GM21526 (cell line): ENCODE measurements around the gene KRTAP4-2.
"Not testable (repeated sequence)": the region's sequence is repeated elsewhere in the genome, so short reads cannot be mapped to it uniquely, and the experiment has no call there.

ENCODE experiments used
- ATAC-seq: cut with Tn5 transposase; IDR thresholded peaks from one replicate; pipeline ENCODE4 v1.9.1; 2021; ENCODE audit warnings: moderate library complexity; ENCODE audit not compliant: unreplicated experiment, low FRiP score

KRTAP4-2 gene

GRCh38 chr17:41167561-41167960 lies 10.5 kb downstream of the KRTAP4-2 start:
- ATAC-seq: no peak

DNA sequence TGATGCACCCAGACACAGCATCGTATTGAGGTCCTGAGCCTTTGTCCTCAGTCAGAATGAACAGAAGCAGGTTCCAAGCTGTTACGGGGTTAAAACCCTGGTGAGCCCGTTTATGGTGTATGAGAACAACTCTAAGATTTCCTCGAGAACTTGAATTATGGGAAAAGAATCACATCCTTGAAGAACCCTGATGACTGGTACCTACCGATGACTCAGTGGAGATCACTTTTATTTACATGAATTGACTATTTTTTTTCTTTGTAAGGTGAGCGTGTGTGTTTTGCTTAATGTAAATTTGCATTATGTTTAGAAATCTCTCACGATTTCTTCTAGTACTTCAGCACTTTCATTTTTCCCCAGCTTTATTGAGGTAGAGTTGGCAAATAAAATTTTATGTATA lies 14.2 kb downstream of the KRTAP4-2 start:
- ATAC-seq: no peak

DNA sequence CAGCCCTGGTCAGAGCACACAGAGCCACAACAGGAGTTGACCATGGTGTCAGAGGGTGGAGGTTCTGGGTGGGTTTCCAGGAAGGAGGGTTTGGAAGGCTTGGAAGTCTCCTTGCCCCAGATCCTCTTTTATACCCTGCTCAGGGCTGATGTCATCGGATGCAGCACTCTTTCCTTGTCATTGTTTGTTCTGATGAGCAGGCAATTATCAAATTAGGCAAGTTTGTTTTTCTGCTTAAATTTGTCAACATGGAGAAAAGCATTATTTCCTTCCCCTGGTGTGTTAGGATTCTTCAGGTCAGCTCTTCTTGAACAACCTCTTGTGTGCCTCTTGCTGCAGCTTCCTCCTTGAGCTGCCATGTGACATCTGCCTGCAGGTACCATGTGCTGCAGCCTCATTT lies 17.4 kb downstream of the KRTAP4-2 start, which contains the start of gene KRTAP4-4:
Gene KRTAP4-4 (minus strand): TSS at position 101 of the 400 bp plus-strand sequence. CDS start 57 bp downstream, at position 44.
- no peak for ATAC-seq

GRCh38 chr17:41160190-41160589 lies 17.8 kb downstream of the KRTAP4-2 start:
- not testable (repeated sequence) for ATAC-seq

DNA sequence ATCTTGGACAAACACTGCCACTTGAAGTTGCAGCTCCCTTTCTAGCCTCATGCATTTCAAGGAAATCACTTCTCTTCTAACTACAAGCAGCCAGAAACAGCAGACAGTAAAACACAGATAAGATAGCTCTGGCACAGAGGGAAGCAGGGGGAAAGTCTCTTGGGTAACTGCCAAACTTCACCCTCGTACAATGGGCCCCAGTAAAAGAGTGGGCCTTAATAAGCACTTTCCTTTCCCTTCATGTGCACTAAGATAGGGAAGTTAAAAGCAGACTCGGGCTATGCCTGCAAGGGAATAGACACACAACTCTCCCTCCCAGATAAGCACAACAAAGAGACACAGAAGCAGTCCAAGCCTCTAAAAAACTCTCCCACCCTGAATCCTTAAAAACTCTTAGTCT lies 24.2 kb downstream of the KRTAP4-2 start:
- no peak for ATAC-seq

DNA sequence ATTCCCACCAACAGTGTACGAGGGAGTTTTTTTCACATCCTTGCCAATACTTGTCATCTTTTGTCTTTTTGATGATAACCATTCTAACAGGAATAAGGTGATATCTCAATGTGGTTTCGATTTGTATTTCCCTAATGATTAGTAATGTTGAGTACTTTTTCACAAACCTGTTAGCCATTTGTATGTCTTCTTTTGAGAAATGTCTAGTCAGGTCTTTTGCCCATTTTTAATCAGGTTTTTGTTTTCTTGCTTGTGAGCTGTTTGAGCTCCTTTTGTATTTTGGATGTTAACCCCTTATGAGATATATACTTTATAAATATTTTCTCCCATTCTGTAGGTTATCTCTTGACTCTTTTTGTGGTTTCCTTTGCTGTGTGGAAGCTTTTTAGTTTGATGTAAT lies 26.5 kb downstream of the KRTAP4-2 start:
- no peak for ATAC-seq

DNA sequence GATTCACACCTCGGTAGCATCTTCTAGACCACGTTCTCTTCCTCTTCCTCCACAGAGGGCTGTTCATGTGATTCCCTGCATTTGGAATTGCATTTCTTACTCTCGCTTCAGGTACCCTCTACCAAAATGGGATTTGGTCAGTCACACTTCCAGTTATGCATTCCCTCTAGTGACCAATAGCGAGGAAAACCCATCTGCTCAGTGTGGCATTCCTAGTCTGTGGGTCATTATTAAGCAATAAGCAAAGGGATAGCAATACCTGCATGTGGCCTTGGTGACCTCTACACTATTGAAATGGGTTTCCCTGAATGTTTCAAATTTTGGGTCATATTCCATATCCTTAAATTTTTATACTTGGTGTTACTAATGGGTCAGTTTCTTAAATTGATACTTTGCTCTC lies 28.0 kb downstream of the KRTAP4-2 start:
- no peak for ATAC-seq

DNA sequence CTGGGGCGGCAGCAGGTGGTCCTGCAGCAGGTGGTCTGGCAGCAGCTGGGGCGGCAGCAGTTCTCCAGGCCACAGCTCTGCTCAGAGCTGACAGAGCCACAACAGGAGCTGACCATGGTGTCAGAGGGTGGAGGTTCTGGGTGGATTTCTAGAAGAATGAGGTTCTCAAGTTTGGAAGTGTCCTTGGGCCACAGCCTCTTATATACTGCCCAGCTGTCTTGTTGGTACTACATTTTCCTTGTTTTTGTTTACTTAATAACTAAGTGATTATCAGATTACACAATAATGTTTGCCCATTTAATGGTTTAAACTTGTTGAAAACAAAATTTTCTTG lies 28.4 kb downstream of the KRTAP4-2 start, which contains the start of gene KRTAP4-5:
Gene KRTAP4-5 (minus strand): TSS at position 174 of the 334 bp plus-strand sequence. CDS start 58 bp downstream, at position 116.
- no peak for ATAC-seq

GRCh38 chr17:41148971-41149651 lies 28.9 kb downstream of the KRTAP4-2 start:
- ATAC-seq: not testable (repeated sequence)

DNA sequence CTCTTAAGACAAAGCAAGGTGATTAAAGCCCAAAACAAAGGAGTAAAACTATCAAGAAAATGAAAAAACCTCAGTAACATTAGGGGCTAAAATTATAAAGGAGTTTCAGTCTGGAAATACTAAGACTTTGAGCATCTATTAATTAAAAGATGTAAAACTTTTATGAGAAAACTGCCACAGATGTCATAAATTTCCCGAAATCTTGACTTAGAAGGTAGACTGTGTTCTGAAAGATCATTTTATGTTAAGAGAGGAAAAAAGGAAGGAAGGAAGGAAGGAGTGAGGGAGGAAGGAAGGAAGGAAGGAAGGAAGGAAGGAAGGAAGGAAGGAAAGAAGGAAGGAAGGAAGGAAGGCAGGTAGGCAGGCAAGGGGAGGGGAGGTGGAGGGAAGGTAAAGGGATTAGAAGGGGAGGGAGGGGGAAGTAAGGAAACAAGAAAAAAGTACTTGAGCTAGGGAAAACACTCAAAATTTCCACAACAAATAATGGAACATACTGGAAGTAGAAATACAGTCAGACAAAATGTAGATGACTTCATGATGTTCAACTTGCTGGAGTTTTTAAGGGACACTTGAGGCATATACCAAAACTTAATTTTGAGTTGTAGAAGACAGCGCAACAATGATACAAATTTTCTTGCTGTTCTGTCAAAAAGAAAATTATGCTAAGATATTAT lies 30.4 kb downstream of the KRTAP4-2 start:
- ATAC-seq: no peak

- no peak for ATAC-seq
Measured at GRCh38 chr17:41145261-41145660, 32.8 kb downstream of the KRTAP4-2 start.

DNA sequence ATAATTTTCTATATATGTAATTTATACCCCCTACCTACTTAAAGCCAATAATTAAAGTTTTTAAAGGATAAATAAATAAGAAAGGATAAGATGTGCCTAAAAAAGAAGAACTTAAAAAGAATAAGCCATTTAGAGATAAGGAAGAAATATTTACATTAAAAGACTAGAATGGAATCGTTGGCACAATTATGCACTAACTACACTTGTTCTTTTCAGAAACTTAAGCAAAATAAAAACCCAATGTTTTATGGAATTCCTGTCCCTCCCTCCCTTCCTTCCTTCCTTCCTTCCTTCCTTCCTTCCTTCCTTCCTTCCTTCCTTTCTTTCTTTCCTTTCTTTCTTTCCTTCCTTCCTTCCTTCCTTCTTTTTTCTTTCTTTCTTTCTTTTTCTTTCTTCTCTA lies 33.2 kb downstream of the KRTAP4-2 start:
- ATAC-seq: no peak

GRCh38 chr17:41141361-41141760 lies 36.7 kb downstream of the KRTAP4-2 start:
- ATAC-seq: no peak

DNA sequence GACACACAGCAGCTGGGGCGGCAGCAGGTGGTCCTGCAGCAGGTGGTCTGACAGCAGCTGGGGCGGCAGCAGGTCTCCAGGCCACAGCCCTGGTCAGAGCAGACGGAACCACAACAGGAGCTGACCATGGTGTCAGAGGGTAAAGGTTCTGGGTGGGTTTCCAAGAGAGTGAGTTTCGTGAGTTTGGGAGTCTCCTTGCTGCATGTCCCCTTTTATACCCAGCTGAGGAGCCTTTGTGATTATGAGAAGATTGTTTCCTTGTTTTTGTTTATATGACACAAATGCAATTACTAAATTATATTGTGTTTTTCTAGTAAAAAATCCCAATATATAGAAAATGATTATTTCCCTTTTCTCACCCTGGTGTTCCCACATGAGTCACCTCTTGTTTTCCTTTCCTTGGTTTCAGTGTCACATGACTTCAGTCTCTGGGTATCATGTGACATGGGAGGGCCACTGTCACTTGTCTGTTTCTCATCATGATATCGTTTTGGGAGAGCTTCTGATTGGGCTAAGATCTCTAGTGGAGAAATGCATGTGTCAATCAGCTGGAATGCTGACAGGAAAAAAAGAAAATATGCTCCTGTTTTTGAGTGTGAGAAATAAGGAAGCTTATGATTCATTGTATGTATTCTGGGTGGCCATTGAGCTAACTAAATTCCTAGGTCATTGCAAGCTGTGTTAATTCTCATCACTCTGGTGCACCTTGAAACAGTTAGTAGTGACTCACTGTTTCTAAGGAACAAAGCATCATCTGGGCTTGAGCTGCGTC lies 37.5 kb downstream of the KRTAP4-2 start, which contains the start of gene KRTAP4-6:
Gene KRTAP4-6 (minus strand): TSS at position 185 of the 772 bp plus-strand sequence. CDS start 57 bp downstream, at position 128.
- ATAC-seq: no peak

- ATAC-seq: not testable (repeated sequence)
Measured at GRCh38 chr17:41139865-41140264, 38.2 kb downstream of the KRTAP4-2 start.

DNA sequence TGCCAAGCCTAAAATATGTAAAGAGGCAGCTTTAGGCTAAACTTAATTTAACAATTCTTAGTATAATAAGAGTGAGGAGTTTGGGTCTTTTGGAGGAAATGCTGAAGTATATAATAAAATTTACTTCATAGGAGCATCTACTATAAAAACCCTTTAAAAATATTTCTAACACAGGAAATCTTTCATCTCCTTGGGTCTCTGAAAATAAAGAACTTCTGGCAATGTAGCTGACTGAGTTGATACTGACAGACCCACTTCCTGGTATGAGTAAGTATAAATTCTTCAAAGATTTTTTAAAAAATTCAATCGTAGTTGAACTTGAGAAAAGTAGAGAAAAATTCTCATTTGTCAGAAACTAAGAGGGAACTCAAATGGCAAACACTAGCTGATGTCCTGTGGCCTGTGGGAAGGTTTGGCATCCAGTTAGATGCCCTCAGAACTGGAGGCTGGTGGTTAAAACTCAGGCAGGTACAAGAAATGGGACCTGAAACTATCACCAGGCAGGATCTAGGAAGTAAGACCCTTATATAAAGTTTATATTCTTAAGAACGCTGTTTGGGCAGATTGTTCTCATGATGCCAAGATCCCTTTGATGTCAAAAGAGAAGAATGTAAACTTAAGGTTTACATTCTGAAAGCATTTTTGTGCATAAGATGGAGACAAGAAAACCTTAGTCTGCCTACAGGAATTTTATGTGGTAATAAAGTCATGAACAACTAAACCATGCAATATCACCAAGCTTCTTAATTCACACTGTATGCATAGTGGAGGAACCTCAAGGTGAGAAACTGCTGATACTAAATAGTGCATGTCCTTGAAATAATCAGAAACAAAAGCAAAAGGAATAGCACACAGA lies 43.9 kb downstream of the KRTAP4-2 start:
- no peak for ATAC-seq

DNA sequence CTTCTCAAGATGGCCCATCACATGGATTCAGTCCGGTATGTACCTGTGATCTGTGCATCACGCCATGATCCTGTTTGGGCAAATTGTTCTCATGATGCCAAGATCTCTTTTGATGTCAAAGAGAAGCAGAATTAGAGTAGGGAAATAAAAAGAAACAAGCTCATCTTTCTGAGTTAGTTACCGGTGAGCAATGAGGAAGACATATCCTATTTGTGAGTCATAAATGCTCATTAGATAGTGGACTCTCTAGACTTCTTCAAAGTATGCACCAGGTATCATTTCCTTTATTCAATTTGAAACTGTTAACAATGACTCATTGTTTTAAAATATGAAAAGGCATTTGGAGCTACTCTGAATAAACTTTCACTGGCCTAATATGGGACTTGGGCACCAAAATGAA lies 46.0 kb downstream of the KRTAP4-2 start:
- no peak for ATAC-seq
